HuH-7.5 (cell line): ENCODE measurements around the gene TESK2.
"Not testable (repeated sequence)": the region's sequence is repeated elsewhere in the genome, so short reads cannot be mapped to it uniquely, and the experiment has no call there.

ENCODE experiments used
- DNase-seq: peaks from one replicate; pipeline ENCODE4 v3.0.0; 2011; ENCODE audit warnings: low spot score

The TESK2 gene

DNA sequence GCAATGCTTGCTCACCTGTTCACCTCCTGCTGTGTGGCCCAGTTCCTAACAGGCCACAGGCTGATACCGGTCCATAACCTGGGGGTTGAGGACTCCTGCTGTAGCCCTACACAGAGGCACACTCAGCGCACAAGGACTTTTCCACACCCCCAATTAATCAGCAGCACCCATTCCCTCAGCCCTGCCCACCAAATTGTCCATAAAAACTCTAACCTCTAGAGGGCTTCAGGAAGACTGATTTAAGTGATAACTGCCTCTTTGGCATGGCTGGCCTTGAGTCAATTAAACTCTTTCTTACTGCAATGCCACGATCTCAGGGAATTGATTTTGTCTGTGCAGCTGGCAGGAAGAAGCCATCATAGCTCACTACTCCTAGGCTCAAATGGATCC is 79.5 kb downstream of the TESK2 start:
- no peak for DNase-seq

DNA sequence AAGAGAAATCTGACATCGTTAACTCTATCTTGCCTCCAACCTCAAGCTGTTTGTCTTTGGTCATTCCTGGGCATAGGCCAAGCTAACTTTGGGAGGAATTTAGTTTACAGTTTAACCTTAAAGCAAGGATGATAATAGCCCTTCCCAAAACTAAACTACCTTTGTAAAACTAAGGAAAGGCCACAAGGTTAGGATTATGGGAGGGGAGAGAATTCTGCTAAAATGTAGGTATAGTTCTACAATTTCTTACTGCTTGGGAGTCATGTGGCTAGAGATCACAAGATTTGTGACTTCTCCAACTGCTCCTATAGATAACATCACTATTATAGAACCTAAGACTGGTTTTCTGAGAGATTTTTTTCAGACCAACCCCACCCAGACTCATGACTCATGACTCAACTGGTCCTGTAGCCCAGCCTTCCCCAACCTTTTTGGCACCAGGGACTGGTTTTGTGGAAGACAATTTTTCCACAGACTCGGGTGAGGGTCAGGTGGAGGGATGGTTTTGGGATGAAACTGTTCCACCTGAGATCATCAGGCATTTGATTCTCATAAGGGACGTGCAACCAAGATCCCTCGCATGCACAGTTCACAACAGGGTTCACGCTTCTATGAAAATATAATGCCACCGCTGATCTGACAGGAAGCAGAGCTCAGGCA is 80.0 kb downstream of the TESK2 start:
- DNase-seq = no peak

DNA sequence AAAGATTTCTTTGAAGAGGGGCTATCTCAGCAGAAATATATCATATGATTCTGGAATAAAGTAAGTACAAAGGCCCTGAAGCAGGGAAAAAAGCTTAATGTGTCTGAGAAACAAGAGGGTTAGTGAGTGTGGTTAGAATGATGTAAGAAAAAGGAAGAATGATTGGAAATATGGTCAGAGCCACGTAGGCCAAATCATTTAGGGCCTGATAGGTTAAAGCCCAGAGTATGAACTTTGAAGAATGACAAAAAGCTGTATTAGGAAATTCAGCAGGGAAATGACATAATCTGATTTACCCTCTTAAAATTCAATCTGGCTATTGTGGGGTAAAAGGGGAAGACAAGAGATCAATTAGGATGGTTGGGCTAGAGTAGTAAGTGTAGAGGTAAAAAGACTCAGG is 81.7 kb downstream of the TESK2 start:
- DNase-seq = no peak

DNA sequence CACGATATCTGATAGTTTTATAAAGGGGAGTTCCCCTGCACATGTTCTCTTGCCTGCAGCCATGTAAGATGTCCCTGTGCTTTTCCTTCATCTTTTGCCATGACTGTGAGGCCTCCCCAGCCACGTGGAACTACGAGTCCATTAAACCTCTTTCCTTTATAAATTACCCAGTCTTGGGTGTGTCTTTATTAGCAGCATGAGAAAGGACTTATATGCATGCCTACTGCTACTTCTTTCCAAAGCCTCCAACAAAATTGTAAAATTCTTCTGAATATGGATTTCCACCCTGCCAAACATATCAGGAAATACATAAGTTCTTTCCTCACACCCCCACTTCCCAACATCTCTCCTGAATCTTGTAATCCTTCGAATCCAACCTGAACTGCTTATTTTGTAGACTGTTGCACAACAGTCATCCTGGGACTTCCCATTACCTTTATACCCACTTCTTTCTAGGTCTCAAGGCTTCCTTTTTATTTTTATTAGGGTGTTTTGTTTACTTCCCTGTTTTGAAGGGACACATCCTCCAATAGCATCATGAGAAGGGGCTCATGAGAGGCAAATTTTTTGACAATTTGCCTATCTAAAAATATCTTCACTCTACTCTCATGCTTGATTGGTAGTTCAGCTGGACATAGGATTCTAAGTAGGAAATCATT is 83.2 kb downstream of the TESK2 start:
- no peak for DNase-seq

DNA sequence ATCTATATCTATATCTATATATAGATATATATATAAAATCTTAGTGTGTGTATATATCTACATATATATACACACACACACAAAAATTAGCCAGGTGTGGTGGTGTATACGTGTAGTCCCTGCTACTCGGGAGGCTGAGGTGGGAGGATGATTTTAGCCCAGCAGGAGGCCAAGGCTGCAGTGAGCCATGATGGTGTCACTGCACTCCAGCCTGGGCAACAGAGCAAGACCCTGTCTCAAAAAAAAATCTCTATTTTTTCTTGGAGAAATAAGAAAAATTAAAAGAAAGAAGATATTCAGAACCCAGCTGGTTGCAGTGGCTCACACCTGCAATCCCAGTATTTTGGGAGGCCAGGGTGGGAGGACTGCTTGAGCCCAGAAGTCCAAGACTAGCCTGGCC is 85.3 kb downstream of the TESK2 start:
- DNase-seq = no peak

DNA sequence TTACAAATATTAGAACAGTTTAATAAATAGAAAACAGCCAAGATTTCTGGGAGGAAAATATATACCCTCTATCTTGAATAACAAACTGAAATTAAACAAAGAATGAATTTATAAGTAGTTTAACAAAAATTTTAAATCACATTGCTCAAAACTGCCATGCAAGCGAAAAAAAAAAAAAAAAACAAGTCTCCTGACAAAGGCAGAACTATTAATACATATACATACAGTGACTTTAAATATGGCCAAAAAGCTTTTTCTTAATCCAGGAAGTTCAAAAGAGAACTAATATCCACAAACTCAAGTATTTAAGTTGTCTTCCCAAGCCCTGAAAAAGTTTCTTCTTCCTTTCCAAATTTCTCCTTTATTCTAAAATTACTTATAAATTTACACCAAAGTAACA is 87.2 kb downstream of the TESK2 start:
- DNase-seq = no peak

DNA sequence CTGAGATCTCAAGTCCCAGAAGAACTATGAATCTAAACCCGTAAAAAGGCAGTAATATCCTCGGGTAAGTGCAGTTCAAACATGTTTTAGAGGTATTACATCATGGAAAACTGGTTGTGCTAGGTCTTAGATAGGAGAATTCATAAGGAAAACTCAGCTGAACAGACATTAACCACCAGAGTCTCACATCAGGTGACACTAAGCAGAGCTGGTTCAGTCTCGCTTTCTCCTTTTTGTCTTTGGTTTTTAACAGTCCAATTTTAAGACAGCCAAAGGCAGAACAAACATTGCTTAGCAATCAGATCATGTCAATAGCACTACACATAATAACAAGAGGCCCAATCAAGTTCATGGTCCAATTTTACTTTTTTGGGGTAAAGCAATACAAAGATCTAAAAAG is 87.7 kb downstream of the TESK2 start:
- DNase-seq = no peak

DNA sequence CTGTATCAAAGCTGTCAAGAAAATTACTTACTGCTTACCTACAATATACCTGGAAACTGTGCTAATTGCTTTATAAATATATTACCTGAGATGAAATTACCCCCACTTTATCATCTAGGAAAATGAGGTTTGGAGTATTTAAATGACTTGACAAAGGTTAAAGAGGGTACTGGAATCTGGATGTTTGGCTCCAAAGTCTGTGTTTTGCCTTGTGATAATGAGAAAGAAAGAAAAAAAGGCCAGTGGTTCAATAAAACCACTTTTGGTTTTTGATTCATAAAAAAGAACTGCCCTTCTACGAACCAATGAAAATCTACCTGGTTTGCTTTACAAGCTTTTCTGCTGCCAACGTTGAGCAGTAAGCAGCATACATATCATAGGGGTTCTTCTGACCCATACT is 89.4 kb downstream of the TESK2 start:
- DNase-seq = no peak

DNA sequence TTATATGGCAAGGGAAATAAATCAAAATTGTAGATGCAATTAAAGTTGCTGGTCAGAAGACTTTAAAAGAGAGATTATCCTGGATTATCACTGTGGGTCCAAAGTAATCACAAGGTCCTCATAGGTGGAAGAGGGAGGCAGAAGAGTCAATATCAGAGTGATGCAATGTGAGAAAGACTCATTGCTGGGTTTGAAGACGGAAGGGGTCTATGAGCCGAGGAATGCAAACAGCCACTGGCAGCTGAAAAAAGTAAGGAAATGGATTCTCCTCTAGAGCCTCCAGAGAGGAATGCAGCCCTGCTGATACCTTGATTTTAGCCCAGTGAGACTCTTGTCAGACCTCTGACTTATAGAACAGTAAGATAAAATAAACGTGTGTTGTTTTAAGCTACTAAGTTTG is 90.9 kb downstream of the TESK2 start:
- DNase-seq = no peak

DNA sequence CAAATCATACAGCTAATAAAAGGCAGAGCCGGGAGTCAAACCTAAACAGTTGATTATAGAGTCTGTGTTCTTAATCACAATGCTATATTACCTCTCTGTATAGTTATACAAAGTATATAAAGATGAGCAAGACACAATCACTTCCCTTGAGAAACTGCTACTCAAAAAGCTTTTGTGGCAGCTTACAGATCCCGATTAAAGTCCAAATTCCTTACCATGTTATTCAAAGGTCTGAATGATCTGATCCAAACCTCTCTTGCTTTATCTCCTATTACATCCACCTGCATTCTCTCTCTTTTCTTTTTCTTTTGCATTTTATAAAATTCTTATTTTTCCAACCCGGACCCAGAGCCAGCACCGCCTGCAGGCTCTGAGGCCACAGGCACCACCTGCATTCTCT is 93.7 kb downstream of the TESK2 start:
- DNase-seq = no peak

DNA sequence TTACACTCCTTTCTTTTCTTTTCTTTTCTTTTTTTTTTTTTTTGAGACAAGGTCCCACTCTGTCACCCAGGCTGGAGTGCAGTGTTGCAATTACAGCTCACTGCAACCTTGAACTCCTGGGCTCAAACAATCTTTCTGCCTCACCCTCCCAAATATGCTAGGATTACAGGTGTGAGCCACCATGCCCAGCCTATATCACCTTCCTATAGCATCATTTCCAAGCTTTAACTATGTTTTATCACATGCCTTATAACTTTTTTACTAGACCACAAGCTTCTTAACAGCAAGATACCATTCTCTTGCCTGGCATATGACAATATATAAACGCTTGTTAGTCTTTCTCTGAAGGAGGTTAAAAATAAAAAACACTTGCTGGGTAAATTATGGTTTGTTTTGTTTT is 95.4 kb downstream of the TESK2 start:
- no peak for DNase-seq

DNA sequence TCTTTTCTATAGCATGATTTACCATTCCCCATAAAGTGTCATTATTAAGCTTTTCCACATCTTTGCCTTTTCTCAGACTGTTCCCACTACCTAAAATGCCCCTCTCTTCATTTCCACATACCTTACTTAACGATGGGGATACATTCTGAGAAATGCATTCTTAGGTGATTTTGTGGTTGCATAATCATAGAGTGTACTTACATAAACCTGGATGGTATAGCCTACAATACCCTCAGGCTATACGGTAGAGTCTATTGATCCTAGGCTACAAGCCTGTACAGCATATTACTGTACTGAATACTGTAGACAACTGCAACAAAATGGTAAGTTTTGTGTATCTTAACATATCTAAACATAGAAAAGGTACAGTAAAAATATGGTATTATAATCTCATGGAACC is 95.9 kb downstream of the TESK2 start:
- DNase-seq = no peak

DNA sequence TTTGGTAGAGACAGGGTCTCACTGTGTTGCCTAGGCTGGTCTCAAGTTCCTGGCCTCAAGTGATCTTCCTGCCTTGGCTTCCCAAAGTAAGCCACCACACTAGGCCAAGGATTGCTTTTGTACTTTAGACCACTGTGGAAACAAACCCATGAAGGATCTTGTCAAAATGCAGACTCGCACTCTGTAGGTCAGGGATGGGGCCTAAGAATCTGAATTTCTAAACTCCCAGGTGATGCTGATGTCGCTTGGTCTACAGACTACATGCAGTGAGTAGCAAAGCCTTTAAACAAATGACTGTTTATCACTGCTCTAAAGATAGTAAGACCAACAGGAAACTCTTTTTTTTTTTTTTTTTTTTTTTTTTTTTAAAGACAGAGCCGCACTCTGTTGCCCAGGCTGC is 96.6 kb downstream of the TESK2 start:
- no peak for DNase-seq

DNA sequence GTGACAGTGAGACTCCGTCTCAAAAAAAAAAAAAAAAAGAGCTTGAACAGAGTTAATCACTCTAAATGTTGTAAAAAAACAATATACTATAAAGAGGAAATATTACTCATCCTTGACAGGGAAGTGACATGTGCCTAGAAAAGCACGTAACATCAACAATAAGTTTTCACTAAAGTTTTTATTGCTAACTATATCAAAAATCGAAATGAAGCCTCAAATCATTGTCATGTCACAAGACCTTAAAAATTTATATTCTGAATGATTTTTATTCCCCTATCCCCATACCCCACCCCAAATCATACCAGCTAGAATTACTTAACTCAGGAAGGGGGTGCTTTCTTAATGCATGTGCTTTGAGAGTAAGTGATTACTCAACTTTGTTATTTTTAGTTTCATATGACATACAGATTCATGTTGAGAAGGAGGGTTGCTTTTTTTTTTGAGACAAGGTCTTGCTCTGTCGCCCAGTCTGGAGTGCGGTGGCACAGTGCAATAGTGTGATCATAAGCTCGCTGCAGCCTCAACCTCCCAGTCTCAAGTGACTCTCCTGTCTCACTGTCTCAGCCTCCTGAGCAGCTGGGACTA is 97.2 kb downstream of the TESK2 start:
- DNase-seq = no peak

DNA sequence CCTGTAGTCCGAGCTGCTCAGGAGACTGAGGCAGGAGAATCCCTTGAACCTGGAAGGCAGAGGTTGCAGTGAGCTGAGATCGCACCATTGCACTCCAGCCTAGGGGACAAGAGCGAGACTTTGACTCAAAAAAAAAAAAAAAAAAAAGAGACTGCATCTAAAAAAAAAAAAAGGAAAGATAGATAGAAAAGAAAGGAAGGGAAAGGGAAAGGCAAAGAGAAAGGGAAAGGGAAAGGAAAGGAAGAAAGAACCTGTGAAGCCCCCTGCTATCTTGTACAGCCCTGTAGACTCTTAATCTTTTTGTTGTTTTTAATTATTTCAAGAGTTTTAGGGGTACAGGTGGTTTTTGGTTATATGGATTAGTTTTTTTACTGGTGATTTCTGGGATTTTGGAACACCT is 104.7 kb downstream of the TESK2 start:
- no peak for DNase-seq

DNA sequence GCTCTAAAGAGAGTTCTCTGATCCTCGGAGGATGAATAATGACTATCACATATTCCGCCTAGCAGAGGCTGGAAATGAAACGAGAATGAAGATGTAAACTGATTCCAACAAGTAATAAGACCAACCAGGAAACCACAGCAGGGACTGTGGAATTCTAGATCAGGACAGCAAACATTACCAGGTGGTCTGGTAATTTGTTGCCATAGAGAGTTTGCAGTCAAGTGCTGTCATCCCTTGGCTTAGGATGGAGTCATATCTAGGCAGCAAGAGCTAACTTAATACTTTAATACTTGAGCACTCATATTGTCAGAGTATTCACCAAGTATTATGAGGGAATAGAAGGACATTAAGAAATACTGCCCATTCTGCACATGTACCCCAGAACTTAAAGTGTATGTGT is 105.7 kb downstream of the TESK2 start:
- no peak for DNase-seq

DNA sequence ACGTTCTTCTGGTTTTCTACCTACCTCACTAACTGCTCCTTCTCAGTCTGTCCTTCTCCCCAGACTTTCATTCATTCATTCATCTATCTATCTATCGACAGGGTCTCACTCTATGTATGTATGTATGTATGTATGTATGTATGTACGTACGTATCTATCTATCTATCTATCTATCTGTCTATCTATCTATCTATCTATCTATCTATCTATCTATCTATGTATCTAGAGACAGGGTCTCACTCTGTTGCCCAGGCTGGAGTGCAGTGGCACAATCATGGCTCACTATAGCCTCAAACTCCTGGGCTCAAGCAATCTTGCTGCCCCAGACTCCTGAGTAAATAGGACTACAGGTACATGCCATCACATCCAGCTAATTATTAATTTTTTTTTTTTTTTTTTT is 106.8 kb downstream of the TESK2 start:
- not testable (repeated sequence) for DNase-seq

DNA sequence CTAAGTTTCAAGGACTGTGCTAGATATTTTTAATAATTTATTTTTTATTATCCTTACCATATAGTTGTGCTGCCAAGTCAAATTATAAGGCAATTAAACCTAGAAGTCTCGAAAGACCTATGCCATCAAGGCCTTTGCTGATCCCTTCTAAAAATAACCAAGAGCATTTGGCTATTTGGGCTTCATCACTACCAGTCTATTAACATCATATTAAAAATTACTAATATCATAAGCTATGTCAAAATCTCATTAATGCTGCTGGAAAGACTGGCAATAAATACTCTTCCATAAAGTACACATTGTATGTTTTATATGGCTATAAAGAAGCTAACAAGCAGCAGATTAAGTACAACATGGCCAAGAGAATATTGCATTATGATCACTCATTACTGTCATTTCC is 107.8 kb downstream of the TESK2 start:
- no peak for DNase-seq

DNA sequence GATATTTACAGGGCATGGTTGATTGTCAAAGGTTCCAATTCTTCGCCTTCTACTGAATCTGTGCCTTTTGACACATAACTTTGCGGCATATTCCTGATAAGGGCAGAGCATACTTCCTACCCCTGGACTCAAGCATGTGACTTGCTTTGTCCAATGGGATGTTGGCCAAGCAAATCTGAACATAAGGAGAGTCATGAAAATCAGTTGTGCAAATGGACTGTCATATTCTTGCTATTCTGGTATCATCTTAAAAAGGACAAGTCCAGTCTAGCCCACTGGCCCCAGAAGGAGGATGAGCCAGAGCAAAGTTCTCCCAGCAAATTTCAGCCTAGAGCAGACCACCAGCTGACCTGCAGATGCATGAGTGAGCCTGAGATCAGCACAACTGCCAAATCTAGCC is 109.7 kb downstream of the TESK2 start:
- no peak for DNase-seq

DNA sequence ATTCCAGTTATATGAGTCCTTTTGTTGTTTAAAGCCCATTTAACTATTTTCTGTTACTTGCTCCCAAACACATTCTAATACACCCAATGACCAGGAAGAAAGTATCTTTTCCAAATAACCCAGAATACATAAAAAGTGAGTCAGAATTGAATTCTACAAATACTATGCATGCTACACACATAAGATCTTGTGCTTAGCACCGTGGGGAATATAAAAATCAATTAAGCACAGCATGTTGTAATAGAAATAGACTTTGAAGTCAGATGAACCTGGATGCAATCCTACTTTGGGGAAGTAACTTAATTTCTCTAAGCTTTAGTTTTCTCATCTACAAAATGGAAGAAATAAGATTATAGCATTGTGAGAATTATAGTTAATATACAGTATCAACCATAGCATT is 110.2 kb downstream of the TESK2 start:
- DNase-seq = no peak

DNA sequence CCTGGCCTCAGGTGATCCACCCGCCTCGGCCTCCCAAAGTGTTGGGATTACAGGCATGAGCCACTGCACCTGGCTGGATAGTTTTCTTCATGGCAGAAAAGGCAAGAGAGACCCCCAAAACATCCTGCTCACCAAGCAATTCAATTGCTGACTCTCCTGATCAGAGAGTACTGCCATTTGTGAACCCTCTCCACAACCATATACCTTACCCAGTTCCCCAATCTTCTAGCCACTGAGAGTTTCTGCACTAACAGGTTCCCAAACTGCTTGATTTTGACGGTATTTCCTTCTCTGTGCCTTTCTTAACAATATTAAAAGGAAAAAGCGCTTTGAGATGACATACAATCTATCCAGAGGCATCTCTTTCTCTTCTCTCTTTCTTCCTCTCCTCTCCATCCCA is 110.8 kb downstream of the TESK2 start:
- DNase-seq = no peak

DNA sequence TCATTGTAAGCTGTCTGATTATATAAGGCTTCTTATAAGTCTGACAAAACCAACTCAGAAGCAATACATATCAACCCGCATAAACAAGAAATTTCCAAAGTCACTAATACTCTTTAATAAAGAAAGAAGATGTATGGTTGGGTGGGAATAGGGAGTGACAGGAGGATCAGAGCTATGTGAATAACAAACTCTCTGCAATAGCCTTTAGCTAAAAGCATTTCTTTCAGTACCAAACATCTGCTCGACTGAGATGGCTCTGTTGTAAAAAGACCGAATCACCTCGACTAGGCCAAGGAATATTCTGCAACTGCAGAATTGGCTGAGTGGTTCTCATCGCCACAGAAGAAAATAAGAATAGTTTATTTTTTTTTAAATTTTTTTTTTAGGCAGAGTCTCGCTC is 111.4 kb downstream of the TESK2 start:
- DNase-seq = no peak

DNA sequence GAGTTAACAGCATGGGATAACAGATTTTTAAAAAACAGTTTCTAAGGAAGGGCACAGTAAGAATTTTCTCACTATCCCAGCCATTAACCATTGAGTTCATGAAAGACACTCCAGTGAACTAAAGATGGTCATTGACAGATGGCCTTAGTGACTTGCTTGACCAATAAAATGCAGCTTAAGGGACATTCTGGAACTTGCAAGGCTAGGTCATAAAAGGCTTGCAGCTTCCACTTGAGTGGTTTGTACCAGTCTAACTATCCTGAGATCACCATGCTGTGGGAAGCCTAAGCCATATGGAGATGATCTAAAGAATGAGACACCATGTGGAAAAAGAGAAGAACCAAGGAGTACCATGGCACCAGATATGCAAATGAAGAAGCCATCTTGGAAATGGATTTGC is 112.8 kb downstream of the TESK2 start:
- no peak for DNase-seq
